ENCODE results near the gene BLMH. TPM values are rescaled to one million over a fixed set of nuclear protein-coding genes. Genes with fewer than 3 reads are reported as not detected.

The BLMH gene
- total RNA-seq, 1 experiment from 2014 or later = 33.7 TPM

- peak; percentile 27 for DNase-seq
- Mint-ChIP-seq H3K36me3 (ENCODE audit: insufficient read depth, unreplicated experiment) (no peaks in the 10 kb centered on the region), H3K4me3 (ENCODE audit: low read depth, unreplicated experiment) (peak within 1 kb of the TSS; percentile 77), H3K27me3 (ENCODE audit: unreplicated experiment) (peaks cover 88% of the 10 kb centered on the region), H3K9me3 (ENCODE audit: low read depth, unreplicated experiment) (no peaks in the 10 kb centered on the region), H3K4me1 (ENCODE audit: low read depth, unreplicated experiment) (no peaks in the 10 kb centered on the region), H3K27ac (ENCODE audit: unreplicated experiment) (no peak within 1 kb of the TSS)
- intact Hi-C loops (cut with micrococcal nuclease; ENCODE audit: unreplicated experiment) = loop anchor here (5.0 to 10.0 kb wide), 2 partner anchors 111 to 133 kb away; no protein-coding TSS in a partner anchor
- CTCF ChIA-PET = interaction anchor here (0.5 to 5.1 kb wide), 4 partner anchors 26 to 1078 kb away, joined by 3 to 29 read pairs (median 10); no protein-coding TSS in a partner anchor
- no peak for TF ChIP-seq CTCF (IDR thresholded peaks at IDR 0.05; ENCODE audit: unreplicated experiment)
- BruUV-seq (replicated peaks) = no TSS peak
These were observed 56.1 kb downstream of the BLMH start, which contains the start of gene SLC6A4 for GRCh38 chr17:30235386-30236296. Gene SLC6A4 (minus strand): TSS chr17:30235697. CDS start chr17:30221958, 13,739 bp downstream.

GRCh38 chr17:30234964-30235363, 56.8 kb downstream of the BLMH start:
- H3K4me3 Mint-ChIP-seq (ENCODE audit: low read depth, unreplicated experiment) = peak overlapping the region; percentile 77
- TF ChIP-seq CTCF (IDR thresholded peaks at IDR 0.05; ENCODE audit: unreplicated experiment) = no peak
- no peak for DNase-seq
- H3K27me3 Mint-ChIP-seq (ENCODE audit: unreplicated experiment) = peaks cover 94% of the 10 kb centered on the region
- no peaks in the 10 kb centered on the region for H3K4me1 Mint-ChIP-seq (ENCODE audit: low read depth, unreplicated experiment)
- no TSS peak for BruUV-seq (replicated peaks)
- CTCF ChIA-PET = interaction anchor here (5.1 kb wide), 1 partner anchor 130 kb away, joined by 29 read pairs; no protein-coding TSS in a partner anchor
- intact Hi-C loops (cut with micrococcal nuclease; ENCODE audit: unreplicated experiment) = loop anchor here (5.0 to 10.0 kb wide), 2 partner anchors 110 to 133 kb away; no protein-coding TSS in a partner anchor
- no peak overlapping the region for H3K27ac Mint-ChIP-seq (ENCODE audit: unreplicated experiment)
- H3K36me3 Mint-ChIP-seq (ENCODE audit: insufficient read depth, unreplicated experiment) = no peaks in the 10 kb centered on the region
- H3K9me3 Mint-ChIP-seq (ENCODE audit: low read depth, unreplicated experiment) = no peaks in the 10 kb centered on the region

GRCh38 chr17:30234296-30234695, 57.4 kb downstream of the BLMH start:
- Mint-ChIP-seq H3K4me3 (ENCODE audit: low read depth, unreplicated experiment) (no peak overlapping the region), H3K27me3 (ENCODE audit: unreplicated experiment) (peaks cover 100% of the 10 kb centered on the region), H3K9me3 (ENCODE audit: low read depth, unreplicated experiment) (no peaks in the 10 kb centered on the region), H3K27ac (ENCODE audit: unreplicated experiment) (no peak overlapping the region), H3K36me3 (ENCODE audit: insufficient read depth, unreplicated experiment) (no peaks in the 10 kb centered on the region), H3K4me1 (ENCODE audit: low read depth, unreplicated experiment) (no peaks in the 10 kb centered on the region)
- no peak for DNase-seq
- CTCF ChIA-PET = interaction anchor here (5.1 kb wide), 1 partner anchor 129 kb away, joined by 29 read pairs; no protein-coding TSS in a partner anchor
- TF ChIP-seq CTCF (IDR thresholded peaks at IDR 0.05; ENCODE audit: unreplicated experiment) = no peak
- intact Hi-C loops (cut with micrococcal nuclease; ENCODE audit: unreplicated experiment) = loop anchor here (10.0 kb wide), 1 partner anchor 109 kb away; no protein-coding TSS in a partner anchor
- no TSS peak for BruUV-seq (replicated peaks)

- no TSS peak for BruUV-seq (replicated peaks)
- H3K4me3 Mint-ChIP-seq (ENCODE audit: low read depth, unreplicated experiment) = no peak overlapping the region
- H3K27me3 Mint-ChIP-seq (ENCODE audit: unreplicated experiment) = peaks cover 100% of the 10 kb centered on the region
- TF ChIP-seq CTCF (IDR thresholded peaks at IDR 0.05; ENCODE audit: unreplicated experiment) = no peak
- H3K36me3 Mint-ChIP-seq (ENCODE audit: insufficient read depth, unreplicated experiment) = no peaks in the 10 kb centered on the region
- no peak for DNase-seq
- CTCF ChIA-PET = no interaction called here
- intact Hi-C loops (cut with micrococcal nuclease; ENCODE audit: unreplicated experiment) = loop anchor here (10.0 kb wide), 1 partner anchor 108 kb away; no protein-coding TSS in a partner anchor
- H3K27ac Mint-ChIP-seq (ENCODE audit: unreplicated experiment) = no peak overlapping the region
- no peaks in the 10 kb centered on the region for H3K4me1 Mint-ChIP-seq (ENCODE audit: low read depth, unreplicated experiment)
- no peaks in the 10 kb centered on the region for H3K9me3 Mint-ChIP-seq (ENCODE audit: low read depth, unreplicated experiment)
These were observed 58.8 kb downstream of the BLMH start for GRCh38 chr17:30232824-30233427.
